Activated CD8-positive, alpha-beta T cell treated with anti-CD3 and anti-CD28 coated beads for 36 hours (primary cell): ENCODE data around the gene CDC37. TPM values are rescaled to one million over a fixed set of nuclear protein-coding genes. Genes with fewer than 3 reads are reported as not detected.

Source experiments
- ATAC-seq: fragments of 200-7000 bp; cut with Tn5 transposase; one replicate; pipeline ENCODE4 v1.10.0; 2021; ENCODE audit warnings: mild to moderate bottlenecking, moderate library complexity
- CTCF ChIA-PET: fragments of 350-600 bp; sonication (Branson Sonifier 250); formaldehyde crosslinking; loops from one replicate; lab custom pipeline; 2021; ENCODE audit warnings: antibody characterized with exemption; lab: Charles Lee
- POLR2A ChIA-PET: fragments of 350-600 bp; sonication (Branson Sonifier 250); formaldehyde crosslinking; loops from one replicate; lab custom pipeline; 2021; ENCODE audit warnings: antibody characterized with exemption; lab: Charles Lee
- DNase-seq: peaks from one replicate; pipeline ENCODE4 v3.0.0-alpha.2; 2020
- H3K27ac Mint-ChIP-seq: one replicate; pipeline ENCODE4 v1.8.0; 2021; ENCODE audit warnings: mild to moderate bottlenecking, mixed read lengths
- H3K27me3 Mint-ChIP-seq: one replicate; pipeline ENCODE4 v1.8.0; 2021; ENCODE audit warnings: mixed read lengths
- H3K36me3 Mint-ChIP-seq: one replicate; pipeline ENCODE4 v1.8.0; 2021; ENCODE audit warnings: low read depth, mixed read lengths
- H3K4me1 Mint-ChIP-seq: one replicate; pipeline ENCODE4 v1.8.0; 2021; ENCODE audit warnings: low read depth, mixed read lengths
- H3K4me3 Mint-ChIP-seq: one replicate; pipeline ENCODE4 v1.8.0; 2021; ENCODE audit warnings: mild to moderate bottlenecking, moderate library complexity, mixed read lengths
- H3K9me3 Mint-ChIP-seq: one replicate; pipeline ENCODE4 v1.8.0; 2021; ENCODE audit warnings: mixed read lengths
- intact Hi-C: fragments of 100-400 bp; cut with micrococcal nuclease; formaldehyde crosslinking; loops from one replicate; pipeline ENCODE4 v1.10.0; 2022
- total RNA-seq, 2 experiments: library from RNA; stranded (reverse); gene quantifications; one replicate each; pipeline ENCODE4 v1.2.3, GENCODE V29; 2021
- TF ChIP-seq, protein P1 (sequence below): fragments of 200-600 bp; IDR thresholded peaks from one replicate; pipeline ENCODE4 v1.8.0; 2022; ENCODE audit warnings: antibody characterized with exemption, mild to moderate bottlenecking

Gene CDC37
- total RNA-seq, 2 experiments from 2014 or later: 236 to 238 TPM

DNA sequence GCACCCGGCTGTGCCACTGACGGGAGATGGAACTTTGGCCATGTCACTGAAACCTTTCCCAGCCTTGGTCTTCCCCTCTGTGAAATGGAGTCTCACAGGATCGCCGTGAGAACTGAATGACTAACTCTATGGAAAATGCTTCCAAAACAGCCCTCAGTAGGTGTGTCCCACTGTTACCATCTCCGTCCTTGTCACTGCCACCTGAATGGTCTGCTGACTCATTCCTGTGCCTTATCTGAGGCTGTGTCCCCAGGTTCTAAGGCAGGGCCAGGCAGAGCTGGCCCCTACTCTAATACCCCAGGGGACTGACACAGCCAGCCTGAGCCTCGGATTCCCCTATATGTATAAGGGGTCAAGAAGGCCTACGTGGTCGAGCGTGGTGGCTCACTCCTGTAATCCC, 4.5 kb downstream of the CDC37 start:
- TF ChIP-seq, protein P1, sequence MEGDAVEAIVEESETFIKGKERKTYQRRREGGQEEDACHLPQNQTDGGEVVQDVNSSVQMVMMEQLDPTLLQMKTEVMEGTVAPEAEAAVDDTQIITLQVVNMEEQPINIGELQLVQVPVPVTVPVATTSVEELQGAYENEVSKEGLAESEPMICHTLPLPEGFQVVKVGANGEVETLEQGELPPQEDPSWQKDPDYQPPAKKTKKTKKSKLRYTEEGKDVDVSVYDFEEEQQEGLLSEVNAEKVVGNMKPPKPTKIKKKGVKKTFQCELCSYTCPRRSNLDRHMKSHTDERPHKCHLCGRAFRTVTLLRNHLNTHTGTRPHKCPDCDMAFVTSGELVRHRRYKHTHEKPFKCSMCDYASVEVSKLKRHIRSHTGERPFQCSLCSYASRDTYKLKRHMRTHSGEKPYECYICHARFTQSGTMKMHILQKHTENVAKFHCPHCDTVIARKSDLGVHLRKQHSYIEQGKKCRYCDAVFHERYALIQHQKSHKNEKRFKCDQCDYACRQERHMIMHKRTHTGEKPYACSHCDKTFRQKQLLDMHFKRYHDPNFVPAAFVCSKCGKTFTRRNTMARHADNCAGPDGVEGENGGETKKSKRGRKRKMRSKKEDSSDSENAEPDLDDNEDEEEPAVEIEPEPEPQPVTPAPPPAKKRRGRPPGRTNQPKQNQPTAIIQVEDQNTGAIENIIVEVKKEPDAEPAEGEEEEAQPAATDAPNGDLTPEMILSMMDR: no peak
- H3K36me3 Mint-ChIP-seq: peaks cover 59% of the 10 kb centered on the region
- H3K4me3 Mint-ChIP-seq: no peak overlapping the region
- DNase-seq (no peak), ATAC-seq (no peak)
- intact Hi-C loops: no loop called here
- H3K27ac Mint-ChIP-seq: peak overlapping the region; percentile 37
- ChIA-PET POLR2A (interaction anchor here (0.6 to 11.5 kb wide), 2 partner anchors 19 to 31 kb away, joined by 3 to 161 read pairs; partner anchors contain the start of gene PDE4A), CTCF (interaction anchor here (4.0 to 21.1 kb wide), 4 partner anchors 7 to 139 kb away, joined by 24 to 587 read pairs (median 30); partner anchors contain the start of gene PDE4A)
- no peaks in the 10 kb centered on the region for H3K9me3 Mint-ChIP-seq
- H3K4me1 Mint-ChIP-seq: peaks cover 38% of the 10 kb centered on the region
- no peaks in the 10 kb centered on the region for H3K27me3 Mint-ChIP-seq

DNA sequence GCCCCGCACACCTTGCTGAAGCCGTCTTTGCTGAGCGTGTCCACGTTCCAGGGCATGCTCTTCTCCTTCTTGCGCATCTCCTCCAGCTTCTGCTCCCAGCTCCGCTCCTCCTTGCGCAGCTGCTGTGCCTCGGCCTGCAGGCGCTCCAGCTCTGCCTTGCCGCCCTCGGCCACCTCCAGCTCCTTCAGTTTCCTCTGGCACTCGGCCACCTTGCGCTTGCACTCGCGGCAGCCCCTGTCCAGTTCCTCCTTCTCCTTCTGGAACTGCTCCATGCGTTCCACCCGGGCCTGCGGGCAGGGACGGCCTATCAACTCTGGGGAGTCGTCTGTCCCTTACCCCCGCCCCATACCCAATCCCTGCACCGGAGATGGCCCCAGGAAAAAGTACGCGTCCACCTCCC, 7.4 kb downstream of the CDC37 start:
- intact Hi-C loops: no loop called here
- ChIA-PET POLR2A (no interaction called here), CTCF (interaction anchor here (1.2 kb wide), 1 partner anchor 137 kb away, joined by 3 read pairs; no protein-coding TSS in a partner anchor)
- DNase-seq: no peak
- Mint-ChIP-seq H3K27me3 (no peaks in the 10 kb centered on the region), H3K27ac (no peak overlapping the region), H3K4me3 (no peak overlapping the region), H3K36me3 (peaks cover 42% of the 10 kb centered on the region), H3K9me3 (no peaks in the 10 kb centered on the region), H3K4me1 (peaks cover 26% of the 10 kb centered on the region)
- no peak for ATAC-seq
- TF ChIP-seq, protein P1: no peak

DNA sequence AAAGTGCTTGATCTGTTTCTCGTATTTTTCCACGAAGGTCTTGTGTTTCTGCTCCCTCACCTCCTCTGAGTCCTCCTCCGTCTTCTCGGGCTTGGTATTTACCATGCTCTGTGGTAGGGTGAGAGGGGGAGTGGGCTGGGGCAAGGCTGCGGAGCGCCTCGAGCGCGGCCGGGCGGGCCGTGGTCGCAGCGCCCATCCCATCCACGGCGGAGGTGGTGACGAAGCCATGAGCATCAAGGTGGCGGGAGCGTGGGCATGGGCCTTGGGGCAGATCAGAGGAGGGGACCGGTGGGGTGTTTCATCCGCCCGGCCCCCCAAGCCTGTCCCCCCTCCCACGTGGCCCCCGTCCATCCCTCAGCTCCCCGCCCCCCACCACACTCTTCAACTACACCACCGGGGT, 7.9 kb downstream of the CDC37 start:
- ChIA-PET CTCF (no interaction called here), POLR2A (no interaction called here)
- TF ChIP-seq, protein P1: no peak
- Mint-ChIP-seq H3K27ac (no peak overlapping the region), H3K9me3 (no peaks in the 10 kb centered on the region), H3K4me3 (no peak overlapping the region), H3K27me3 (no peaks in the 10 kb centered on the region), H3K36me3 (peaks cover 44% of the 10 kb centered on the region), H3K4me1 (peaks cover 24% of the 10 kb centered on the region)
- DNase-seq: no peak
- intact Hi-C loops: no loop called here
- ATAC-seq: no peak

DNA sequence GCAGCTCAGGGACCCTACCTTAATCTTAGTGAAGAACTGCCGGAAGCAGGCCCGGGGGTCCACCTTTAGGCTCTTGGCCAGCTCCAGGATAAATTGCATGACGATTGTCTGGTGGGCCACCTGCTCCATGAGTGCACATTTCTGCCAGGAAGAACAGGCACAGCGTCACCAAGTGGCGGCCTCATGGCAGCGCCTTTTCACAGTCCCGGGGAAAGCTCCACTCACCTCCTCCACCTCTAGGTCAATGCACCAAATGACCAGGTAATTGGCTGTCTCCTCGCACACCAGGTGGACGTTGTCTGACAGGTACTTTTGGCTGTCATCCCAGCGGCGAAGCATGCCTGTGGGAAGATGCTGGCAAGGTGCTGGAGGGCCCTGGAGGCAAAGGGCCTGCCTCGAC, 8.3 kb downstream of the CDC37 start:
- ATAC-seq: no peak
- Mint-ChIP-seq H3K36me3 (peaks cover 41% of the 10 kb centered on the region), H3K9me3 (no peaks in the 10 kb centered on the region), H3K27me3 (no peaks in the 10 kb centered on the region), H3K4me3 (no peak overlapping the region), H3K4me1 (peaks cover 21% of the 10 kb centered on the region), H3K27ac (no peak overlapping the region)
- ChIA-PET CTCF (interaction anchor here (17.3 kb wide), 1 partner anchor 127 kb away, joined by 286 read pairs; the partner anchor contains the start of gene ICAM1), POLR2A (no interaction called here)
- DNase-seq: no peak
- TF ChIP-seq, protein P1: no peak
- intact Hi-C loops: no loop called here

DNA sequence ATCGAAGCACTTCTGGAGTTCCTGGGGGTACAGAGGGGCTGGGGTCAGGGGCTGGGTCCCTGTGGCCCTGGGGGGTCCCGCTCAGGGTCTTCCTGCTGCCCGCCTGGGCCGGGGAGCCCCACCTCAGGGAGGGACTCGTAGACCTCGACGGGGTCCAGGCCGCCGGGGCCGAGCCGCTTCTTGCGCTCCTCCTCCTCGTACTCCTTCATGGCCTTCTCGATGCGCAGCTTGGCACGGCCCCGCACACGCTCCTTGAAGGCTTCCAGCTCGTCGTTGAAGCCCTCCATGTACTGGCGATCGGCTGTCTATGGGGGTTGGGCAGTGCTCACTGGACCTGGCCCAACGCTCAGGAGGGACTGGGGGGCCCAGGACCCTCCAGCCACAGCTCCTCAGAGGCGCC, 10.2 kb downstream of the CDC37 start:
- no peak for ATAC-seq
- peaks cover 17% of the 10 kb centered on the region for H3K4me1 Mint-ChIP-seq
- H3K4me3 Mint-ChIP-seq: no peak overlapping the region
- no peak for DNase-seq
- ChIA-PET POLR2A (interaction anchor here (1.5 kb wide), 1 partner anchor 135 kb away, joined by 3 read pairs; no protein-coding TSS in a partner anchor), CTCF (interaction anchor here (0.9 to 17.3 kb wide), 10 partner anchors 7 to 462 kb away, joined by 3 to 286 read pairs (median 6); partner anchors contain the start of genes DNM2, ICAM1 and TYK2)
- TF ChIP-seq, protein P1: no peak
- H3K27me3 Mint-ChIP-seq: no peaks in the 10 kb centered on the region
- peaks cover 34% of the 10 kb centered on the region for H3K36me3 Mint-ChIP-seq
- intact Hi-C loops: no loop called here
- H3K27ac Mint-ChIP-seq: no peak overlapping the region
- H3K9me3 Mint-ChIP-seq: no peaks in the 10 kb centered on the region
